Inflammatory macrophage (primary cell): ENCODE data around the gene EOMES.
"Not testable (repeated sequence)": the region's sequence is repeated elsewhere in the genome, so short reads cannot be mapped to it uniquely, and the experiment has no call there.

ENCODE experiments used
- DNase-seq, 2 donors: peaks; one replicate each; pipeline ENCODE4 v3.0.0-alpha.2; 2020 to 2022
- total RNA-seq, 18 experiments: gene quantifications; one replicate each; lab custom pipeline; 2026; ENCODE audit warnings: mixed read lengths in 6 of 18, inconsistent platforms in 2 of 18; lab: John Stamatoyannopoulos, UW

EOMES gene
- total RNA-seq: 0 to 0.43 (median 0) reads per million in 18 experiments

GRCh38 chr3:27721717-27722564, at the start of gene EOMES:
TSS of gene EOMES (minus strand) at chr3:27722323. CDS start at chr3:27722294, 29 bp downstream.
- DNase-seq: peak in 1 of 2 donors; percentile 21

- DNase-seq: not testable (repeated sequence)
These were observed 48.3 kb upstream of the EOMES start for GRCh38 chr3:27770384-27770783.

GRCh38 chr3:27767000-27767399, 44.9 kb upstream of the EOMES start:
- DNase-seq: no peak

- peak in 1 of 2 donors; percentile 29 for DNase-seq
These were observed 36.0 kb upstream of the EOMES start for GRCh38 chr3:27758083-27758482.

- DNase-seq: no peak
These were observed 34.8 kb upstream of the EOMES start for GRCh38 chr3:27756877-27757276.

- DNase-seq: no peak
These were observed 30.8 kb upstream of the EOMES start for GRCh38 chr3:27752926-27753325.

GRCh38 chr3:27749643-27750042, 27.5 kb upstream of the EOMES start:
- no peak for DNase-seq

GRCh38 chr3:27746838-27747237, 24.7 kb upstream of the EOMES start:
- DNase-seq: no peak

GRCh38 chr3:27740854-27741253, 18.7 kb upstream of the EOMES start:
- no peak for DNase-seq

- no peak for DNase-seq
These were observed 15.0 kb upstream of the EOMES start for GRCh38 chr3:27737091-27737490.

GRCh38 chr3:27730774-27731659, 8.9 kb upstream of the EOMES start:
- DNase-seq: no peak

- no peak for DNase-seq
These were observed 7.9 kb upstream of the EOMES start for GRCh38 chr3:27729748-27730611.

- no peak for DNase-seq
These were observed 7.2 kb upstream of the EOMES start for GRCh38 chr3:27729325-27729724.

- DNase-seq: no peak
These were observed 6.3 kb upstream of the EOMES start for GRCh38 chr3:27728195-27729087.

GRCh38 chr3:27726240-27726639, 4.1 kb upstream of the EOMES start:
- DNase-seq: no peak

GRCh38 chr3:27724459-27725197, 2.5 kb upstream of the EOMES start:
- DNase-seq: no peak

GRCh38 chr3:27723815-27724458, 1.8 kb upstream of the EOMES start:
- DNase-seq: peak in 1 of 2 donors; percentile 8

GRCh38 chr3:27723456-27723814, 1.3 kb upstream of the EOMES start:
- DNase-seq: no peak

- no peak for DNase-seq
These were observed 900 bp upstream of the EOMES start for GRCh38 chr3:27723001-27723445.
